Endothelial cell of umbilical vein (primary cell): ENCODE results near the gene IST1. TPM values are rescaled to one million over a fixed set of nuclear protein-coding genes. Genes with fewer than 3 reads are reported as not detected.
"Not testable (repeated sequence)": the region's sequence is repeated elsewhere in the genome, so short reads cannot be mapped to it uniquely, and the experiment has no call there.

ENCODE experiments used
- BruUV-seq: library from RNA; stranded (reverse); fragments of 400-500 nt; replicated peaks from 2 replicates; lab custom pipeline; 2021; lab: Mats Ljungman, UMichigan
- CTCF ChIA-PET: fragments of 300-600, 350-600 bp; sonication (Branson Sonifier 250); formaldehyde crosslinking; loops from one replicate; lab custom pipeline; 2021; ENCODE audit warnings: antibody characterized with exemption, inconsistent platforms; lab: Charles Lee
- POLR2A ChIA-PET: fragments of 300-600, 350-600 bp; sonication (Branson Sonifier 250); formaldehyde crosslinking; loops from one replicate; lab custom pipeline; 2021; ENCODE audit warnings: antibody characterized with exemption, inconsistent platforms; lab: Charles Lee
- DNase-seq: peaks from one replicate; pipeline ENCODE4 v3.0.0-alpha.2; 2011; ENCODE audit warnings: low read depth, low spot score
- FAIRE-seq: peaks from 2 replicates; lab custom pipeline; 2011; peaks lifted over from hg19 to GRCh38; lab: Jason Lieb, UNC
- H2AFZ ChIP-seq: 2 replicates; pipeline ENCODE4 v1.6.0; 2012; ENCODE audit warnings: low read depth, low read length, control low read depth, inconsistent platforms
- H3K27ac ChIP-seq: 2 replicates; pipeline ENCODE4 v1.5.1; 2011; ENCODE audit warnings: low read depth, mild to moderate bottlenecking, control low read depth, low read length, moderate library complexity; ENCODE audit not compliant: insufficient read depth
- H3K27me3 ChIP-seq, 2 experiments: 2 replicates each; pipeline versions ENCODE4 v1.6.0 to v1.6.1; 2011; ENCODE audit warnings: low read length in 2 of 2, mixed read lengths in 1 of 2; ENCODE audit not compliant: control insufficient read depth in 2 of 2, insufficient read depth in 2 of 2
- H3K36me3 ChIP-seq, 2 experiments: 2 replicates in 1 of 2; 3 replicates in 1 of 2; pipeline ENCODE4 v1.5.1; 2011; ENCODE audit warnings: low read length in 2 of 2, mild to moderate bottlenecking in 1 of 2, moderate library complexity in 1 of 2; ENCODE audit not compliant: control insufficient read depth in 2 of 2, insufficient read depth in 2 of 2; ENCODE audit errors: extremely low read depth in 1 of 2
- H3K4me1 ChIP-seq: 3 replicates; pipeline ENCODE4 v1.5.1; 2011; ENCODE audit warnings: mild to moderate bottlenecking, low read length; ENCODE audit not compliant: control insufficient read depth, insufficient read depth; ENCODE audit errors: extremely low read depth
- H3K4me2 ChIP-seq: 2 replicates; pipeline ENCODE4 v1.6.1; 2011; ENCODE audit warnings: low read length, control low read depth, mixed read lengths; ENCODE audit not compliant: insufficient read depth
- H3K4me3 ChIP-seq, 3 experiments: fragments of 200-600 bp in 1 of 3; sonication (generic), shearing (Covaris generic) in 1 of 3; replicated peaks in 1 of 3; 2 replicates each; pipeline ENCODE4 v1.5.1; 2011 to 2016; ENCODE audit warnings: control low read depth in 3 of 3, low read length in 3 of 3, mild to moderate bottlenecking in 2 of 3, inconsistent platforms in 1 of 3, low read depth in 1 of 3, moderate library complexity in 1 of 3; ENCODE audit not compliant: insufficient read depth in 1 of 3
- H3K79me2 ChIP-seq: 2 replicates; pipeline ENCODE4 v1.6.0; 2012; ENCODE audit warnings: low read length, inconsistent platforms; ENCODE audit not compliant: control insufficient read depth, insufficient read depth
- H3K9ac ChIP-seq: replicated peaks from 2 replicates; pipeline ENCODE3; 2011; ENCODE audit warnings: low read length, control low read depth; ENCODE audit not compliant: insufficient read depth; ENCODE audit errors: extremely low read depth
- H3K9me1 ChIP-seq: replicated peaks from 3 replicates; pipeline ENCODE4 v1.6.0; 2011; ENCODE audit warnings: mild to moderate bottlenecking, low read length; ENCODE audit not compliant: control insufficient read depth, insufficient read depth; ENCODE audit errors: extremely low read depth
- H3K9me3 ChIP-seq: replicated peaks from 2 replicates; pipeline ENCODE4 v1.5.1; 2012; ENCODE audit warnings: low read length, inconsistent platforms; ENCODE audit not compliant: control insufficient read depth, insufficient read depth
- H4K20me1 ChIP-seq: replicated peaks from 2 replicates; pipeline ENCODE3; 2011; ENCODE audit warnings: mild to moderate bottlenecking, low read length; ENCODE audit not compliant: control insufficient read depth, insufficient read depth; ENCODE audit errors: extremely low read depth
- JUN ChIP-seq: IDR thresholded peaks from 2 replicates; pipeline ENCODE4 v1.6.1; 2011; ENCODE audit warnings: borderline replicate concordance, low read depth; ENCODE audit not compliant: insufficient read length, insufficient read depth
- MYC ChIP-seq: IDR thresholded peaks from one replicate; pipeline ENCODE4 v1.6.1; 2011; ENCODE audit warnings: mild to moderate bottlenecking, low read depth, low read length
- dilution Hi-C: fragments of 300-500 bp; cut with MboI; formaldehyde crosslinking; loops from one replicate; pipeline ENCODE4 v1.15.0; 2019; ENCODE audit warnings: low sequenced_read_pairs; ENCODE audit not compliant: extremely low pct_ligation_motif_present
- intact Hi-C: fragments of 100-400 bp; cut with micrococcal nuclease; formaldehyde crosslinking; loops from one replicate; pipeline ENCODE4 v1.10.0; 2022
- polyA plus RNA-seq, 4 experiments: library from polyadenylated mRNA; depleted of rRNA in 3 of 4; stranded (reverse) in 3 of 4; unstranded in 1 of 4; fragments of >200 nt; gene quantifications; 2 replicates each; pipeline versions ENCODE4 v1.2.1 to v1.2.3, GENCODE V29; 2011 to 2012; ENCODE audit warnings: missing spikeins in 1 of 4
- total RNA-seq: library from RNA; stranded (reverse); gene quantifications from 2 replicates; pipeline ENCODE4 v1.2.3, GENCODE V29; 2021
- TF ChIP-seq, protein P1 (sequence below), 2 donors: IDR thresholded peaks; 1 replicate in 1 of 2; 2 replicates in 1 of 2; pipeline ENCODE4 v1.5.1; 2011; ENCODE audit warnings: low read length in 2 of 2, mild to moderate bottlenecking in 2 of 2, moderate library complexity in 2 of 2, control low read depth in 1 of 2, inconsistent platforms in 1 of 2, low read depth in 1 of 2; ENCODE audit not compliant: insufficient read depth in 1 of 2; ENCODE audit errors: extremely low read depth in 1 of 2

The IST1 gene
- total and polyA plus RNA-seq, 2 donors (not counting 3 experiments of a cell fraction or from before 2014, with no cell fraction given): 145 to 165 TPM

DNA sequence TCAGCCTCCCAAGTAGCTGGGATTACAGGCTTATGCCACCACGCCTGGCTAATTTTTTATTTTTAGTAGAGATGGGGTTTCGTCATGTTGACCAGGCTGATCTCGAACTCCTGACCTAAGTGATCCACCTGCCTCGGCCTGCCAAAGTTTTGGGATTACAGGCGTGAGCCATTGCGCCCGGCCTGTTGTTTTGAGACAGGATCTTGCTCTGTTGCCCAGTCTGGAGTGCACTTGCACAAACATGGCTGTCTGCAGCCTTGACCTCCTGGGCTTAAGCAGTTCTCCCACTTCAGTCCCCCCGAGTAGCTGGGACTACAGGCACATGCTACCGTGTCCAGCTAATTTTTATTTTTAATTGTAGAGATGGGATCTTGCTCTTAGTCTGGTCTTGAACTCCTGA, 8.9 kb downstream of the IST1 start:
- dilution Hi-C loops: no loop called here
- Histone ChIP-seq H3K79me2 (peaks cover 100% of the 10 kb centered on the region), H3K9ac (no peak overlapping the region), H3K36me3 (peaks cover 0 to 4% of the 10 kb centered on the region in 2 experiments), H4K20me1 (peaks cover 37% of the 10 kb centered on the region), H3K27ac (no peak overlapping the region), H3K27me3 (no peaks in the 10 kb centered on the region), H3K4me3 (no peak overlapping the region), H3K9me3 (no peaks in the 10 kb centered on the region), H3K9me1 (no peaks in the 10 kb centered on the region), H3K4me1 (peaks cover 2% of the 10 kb centered on the region), H2AFZ (no peak overlapping the region), H3K4me2 (no peak overlapping the region)
- intact Hi-C loops: no loop called here
- no peak for DNase-seq
- BruUV-seq: no TSS peak
- ChIA-PET POLR2A (no interaction called here), CTCF (interaction anchor here (1.3 kb wide), 1 partner anchor 57 kb away, joined by 5 read pairs; no protein-coding TSS in a partner anchor)
- TF ChIP-seq, protein P1, sequence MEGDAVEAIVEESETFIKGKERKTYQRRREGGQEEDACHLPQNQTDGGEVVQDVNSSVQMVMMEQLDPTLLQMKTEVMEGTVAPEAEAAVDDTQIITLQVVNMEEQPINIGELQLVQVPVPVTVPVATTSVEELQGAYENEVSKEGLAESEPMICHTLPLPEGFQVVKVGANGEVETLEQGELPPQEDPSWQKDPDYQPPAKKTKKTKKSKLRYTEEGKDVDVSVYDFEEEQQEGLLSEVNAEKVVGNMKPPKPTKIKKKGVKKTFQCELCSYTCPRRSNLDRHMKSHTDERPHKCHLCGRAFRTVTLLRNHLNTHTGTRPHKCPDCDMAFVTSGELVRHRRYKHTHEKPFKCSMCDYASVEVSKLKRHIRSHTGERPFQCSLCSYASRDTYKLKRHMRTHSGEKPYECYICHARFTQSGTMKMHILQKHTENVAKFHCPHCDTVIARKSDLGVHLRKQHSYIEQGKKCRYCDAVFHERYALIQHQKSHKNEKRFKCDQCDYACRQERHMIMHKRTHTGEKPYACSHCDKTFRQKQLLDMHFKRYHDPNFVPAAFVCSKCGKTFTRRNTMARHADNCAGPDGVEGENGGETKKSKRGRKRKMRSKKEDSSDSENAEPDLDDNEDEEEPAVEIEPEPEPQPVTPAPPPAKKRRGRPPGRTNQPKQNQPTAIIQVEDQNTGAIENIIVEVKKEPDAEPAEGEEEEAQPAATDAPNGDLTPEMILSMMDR (IDR thresholded peaks at IDR 0.05; ENCODE audit: extremely low read depth in 1 of 2, insufficient read depth in 1 of 2, low read depth in 1 of 2, low read length in 2 of 2): no peak
- TF ChIP-seq JUN: no peak
- TF ChIP-seq MYC: no peak
- no peak for FAIRE-seq

DNA sequence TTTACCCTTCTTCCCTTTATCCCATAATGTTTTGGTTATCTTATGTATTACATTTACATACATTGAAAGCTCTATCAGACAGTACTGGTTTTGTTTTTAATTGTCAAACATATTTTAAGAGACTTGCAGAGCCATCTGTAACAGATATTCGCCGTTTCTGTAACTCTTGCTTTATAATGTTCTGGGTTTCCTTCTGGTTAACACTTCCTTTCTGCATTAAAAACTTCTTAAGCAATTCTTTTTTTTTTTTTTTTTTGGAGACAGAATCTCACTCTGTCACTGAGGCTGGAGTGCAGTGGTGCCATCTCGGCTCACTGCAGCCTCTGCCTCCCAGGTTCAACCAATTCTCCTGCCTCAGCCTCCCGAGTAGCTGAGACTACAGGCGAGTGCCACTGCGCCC, 10.4 kb downstream of the IST1 start:
- dilution Hi-C loops, H3K9me3 ChIP-seq, BruUV-seq: not testable (repeated sequence)

More for the DNA sequence above, 10.4 kb downstream of the IST1 start:
- H3K4me1 ChIP-seq, H3K36me3 ChIP-seq, H3K27me3 ChIP-seq, H3K27ac ChIP-seq, H3K9ac ChIP-seq, H3K9me1 ChIP-seq, H3K4me3 ChIP-seq, FAIRE-seq, DNase-seq, H3K4me2 ChIP-seq, H2AFZ ChIP-seq, intact Hi-C loops: not testable (repeated sequence)
- ChIA-PET POLR2A (interaction anchor here (0.7 to 1.4 kb wide), 2 partner anchors 9 to 11 kb away, joined by 3 to 6 read pairs; partner anchors contain the start of gene IST1), CTCF (interaction anchor here (1.2 kb wide), 1 partner anchor 23 kb away, joined by 5 read pairs; no protein-coding TSS in a partner anchor)
- Histone ChIP-seq H4K20me1 (peaks cover 38% of the 10 kb centered on the region), H3K79me2 (peaks cover 100% of the 10 kb centered on the region)
